BE2C (cell line): ENCODE data around the gene PACC1.

Experiments used
- DNase-seq: peaks from one replicate; pipeline ENCODE4 v3.0.0-alpha.2; 2020
- H3K27me3 ChIP-seq: fragments of 250-450 bp; sonication (Bioruptor Pico); 2 replicates; pipeline ENCODE4 v1.5.1; 2020; ENCODE audit warnings: mild to moderate bottlenecking
- H3K36me3 ChIP-seq: fragments of 250-450 bp; sonication (Bioruptor Pico); 2 replicates; pipeline ENCODE4 v1.5.1; 2020; ENCODE audit warnings: mild to moderate bottlenecking
- H3K4me1 ChIP-seq: fragments of 250-450 bp; sonication (Bioruptor Pico); 2 replicates; pipeline ENCODE4 v1.5.1; 2020
- H3K4me3 ChIP-seq: 2 replicates; pipeline ENCODE4 v1.5.1; 2011; ENCODE audit warnings: low read depth, low read length
- H3K9me3 ChIP-seq: fragments of 250-450 bp; sonication (Bioruptor Pico); 2 replicates; pipeline ENCODE4 v1.5.1; 2020
- CTCF ChIP-seq: IDR thresholded peaks from 2 replicates; pipeline ENCODE4 v1.5.1; 2012; ENCODE audit warnings: mild to moderate bottlenecking, low read depth, low read length

PACC1 gene

GRCh38 chr1:212377644-212378043 lies 37.0 kb downstream of the PACC1 start:
- H3K4me3 ChIP-seq, result no peak overlapping the region
- H3K36me3 ChIP-seq, result peaks cover 9% of the 10 kb centered on the region
- no peaks in the 10 kb centered on the region for H3K27me3 ChIP-seq
- no peak for TF ChIP-seq CTCF
- no peaks in the 10 kb centered on the region for H3K4me1 ChIP-seq
- no peaks in the 10 kb centered on the region for H3K9me3 ChIP-seq
- no peak for DNase-seq

GRCh38 chr1:212375986-212376385 lies 38.7 kb downstream of the PACC1 start:
- no peaks in the 10 kb centered on the region for H3K27me3 ChIP-seq
- no peak for DNase-seq
- H3K36me3 ChIP-seq, result peaks cover 9% of the 10 kb centered on the region
- H3K4me3 ChIP-seq, result no peak overlapping the region
- H3K9me3 ChIP-seq, result no peaks in the 10 kb centered on the region
- no peak for TF ChIP-seq CTCF
- no peaks in the 10 kb centered on the region for H3K4me1 ChIP-seq

- no peaks in the 10 kb centered on the region for H3K9me3 ChIP-seq
- no peaks in the 10 kb centered on the region for H3K4me1 ChIP-seq
- H3K4me3 ChIP-seq, result no peak overlapping the region
- peak; percentile 73 for DNase-seq
- peaks cover 4% of the 10 kb centered on the region for H3K36me3 ChIP-seq
- no peaks in the 10 kb centered on the region for H3K27me3 ChIP-seq
- TF ChIP-seq CTCF, result peak; percentile 99
These were observed 46.6 kb downstream of the PACC1 start for GRCh38 chr1:212368073-212368484.

GRCh38 chr1:212367474-212368072 lies 47.1 kb downstream of the PACC1 start:
- H3K9me3 ChIP-seq, result no peaks in the 10 kb centered on the region
- H3K4me3 ChIP-seq, result no peak overlapping the region
- H3K36me3 ChIP-seq, result peaks cover 7% of the 10 kb centered on the region
- no peaks in the 10 kb centered on the region for H3K27me3 ChIP-seq
- no peak for DNase-seq
- no peak for TF ChIP-seq CTCF
- H3K4me1 ChIP-seq, result no peaks in the 10 kb centered on the region

GRCh38 chr1:212366901-212367300 lies 47.8 kb downstream of the PACC1 start:
- Histone ChIP-seq H3K36me3 (peaks cover 13% of the 10 kb centered on the region), H3K27me3 (no peaks in the 10 kb centered on the region)
- no peak for DNase-seq

More at GRCh38 chr1:212366901-212367300, 47.8 kb downstream of the PACC1 start:
- TF ChIP-seq CTCF, result no peak
- H3K9me3 ChIP-seq, result no peaks in the 10 kb centered on the region
- no peak overlapping the region for H3K4me3 ChIP-seq
- no peaks in the 10 kb centered on the region for H3K4me1 ChIP-seq
